H1 (cell line): ENCODE measurements around the gene BLMH. TPM values are rescaled to one million over a fixed set of nuclear protein-coding genes. Genes with fewer than 3 reads are reported as not detected.

Experiments
- CTCF ChIA-PET: fragments of 300-600 bp; sonication (Branson Sonifier 250); formaldehyde crosslinking; loops from one replicate; lab custom pipeline; 2021; ENCODE audit not compliant: partially characterized antibody; lab: Charles Lee
- POLR2A ChIA-PET: fragments of 300-600 bp; sonication (Branson Sonifier 250); formaldehyde crosslinking; loops from one replicate; lab custom pipeline; 2021; ENCODE audit warnings: inconsistent platforms; ENCODE audit not compliant: partially characterized antibody; lab: Charles Lee
- DNase-seq, 2 experiments: peaks; one replicate each; pipeline versions ENCODE4 v3.0.0 to v3.0.0-alpha.2; 2010 to 2022; ENCODE audit warnings: low spot score in 2 of 2, low read depth in 1 of 2, mixed read lengths in 1 of 2
- FAIRE-seq: peaks from 2 replicates; lab custom pipeline; 2011; peaks lifted over from hg19 to GRCh38; lab: Jason Lieb, UNC
- H2AFZ ChIP-seq: 2 replicates; pipeline ENCODE4 v1.8.1; 2012; ENCODE audit warnings: low read length, inconsistent platforms
- H2AK5ac ChIP-seq: 2 replicates; pipeline ENCODE4 v1.6.1; 2013; ENCODE audit warnings: low read depth, low read length
- H2BK120ac ChIP-seq: replicated peaks from 2 replicates; pipeline ENCODE3; 2013; ENCODE audit warnings: low read depth, low read length, inconsistent platforms
- H2BK12ac ChIP-seq: 2 replicates; pipeline ENCODE4 v1.6.1; 2013; ENCODE audit warnings: low read depth, low read length
- H2BK15ac ChIP-seq: 2 replicates; pipeline ENCODE4 v1.6.1; 2013; ENCODE audit warnings: low read length
- H2BK20ac ChIP-seq: 2 replicates; pipeline ENCODE4 v1.6.1; 2013; ENCODE audit warnings: low read length
- H2BK5ac ChIP-seq: 2 replicates; pipeline ENCODE4 v1.6.1; 2013; ENCODE audit warnings: low read depth, low read length
- H3K14ac ChIP-seq: 2 replicates; pipeline ENCODE4 v1.6.1; 2013; ENCODE audit warnings: inconsistent platforms; ENCODE audit not compliant: insufficient read length
- H3K18ac ChIP-seq: 2 replicates; pipeline ENCODE4 v1.6.1; 2013; ENCODE audit warnings: low read length; ENCODE audit errors: extremely low read depth
- H3K23ac ChIP-seq: 2 replicates; pipeline ENCODE4 v1.6.1; 2013; ENCODE audit warnings: inconsistent platforms; ENCODE audit not compliant: insufficient read length
- H3K23me2 ChIP-seq: 2 replicates; pipeline ENCODE4 v1.6.1; 2013; ENCODE audit warnings: low read depth, low read length
- H3K27ac ChIP-seq: 2 replicates; pipeline ENCODE4 v1.6.1; 2011; ENCODE audit warnings: low read depth, low read length, inconsistent platforms
- H3K27me3 ChIP-seq, 4 experiments: replicated peaks in 1 of 4; 1 replicate in 1 of 4; 2 replicates in 3 of 4; pipeline versions ENCODE4 v1.6.1 to v1.8.1; 2011 to 2013; ENCODE audit warnings: low read length in 3 of 4, mild to moderate bottlenecking in 3 of 4, inconsistent platforms in 2 of 4, mixed read lengths in 2 of 4, moderate library complexity in 1 of 4; ENCODE audit not compliant: control insufficient read depth in 3 of 4, insufficient read depth in 3 of 4; ENCODE audit errors: extremely low read depth in 1 of 4
- H3K36me3 ChIP-seq, 4 experiments: 2 replicates each; pipeline versions ENCODE4 v1.6.1 to v1.8.1; 2011 to 2013; ENCODE audit warnings: mild to moderate bottlenecking in 4 of 4, low read length in 3 of 4, moderate library complexity in 2 of 4, control low read depth in 1 of 4, inconsistent platforms in 1 of 4; ENCODE audit not compliant: insufficient read depth in 4 of 4, control insufficient read depth in 2 of 4
- H3K4ac ChIP-seq: replicated peaks from 2 replicates; pipeline ENCODE3; 2013; ENCODE audit warnings: low read length, low read depth, mixed read lengths, inconsistent platforms; ENCODE audit not compliant: insufficient read length
- H3K4me1 ChIP-seq, 4 experiments: replicated peaks in 1 of 4; 1 replicate in 1 of 4; 2 replicates in 3 of 4; pipeline versions ENCODE4 v1.6.1 to v1.8.1; 2011 to 2013; ENCODE audit warnings: low read length in 3 of 4, inconsistent platforms in 2 of 4, mixed read lengths in 1 of 4; ENCODE audit not compliant: insufficient read depth in 4 of 4, control insufficient read depth in 3 of 4
- H3K4me2 ChIP-seq, 2 experiments: 2 replicates each; pipeline versions ENCODE4 v1.6.1 to v1.8.1; 2011 to 2013; ENCODE audit warnings: low read depth in 2 of 2, low read length in 2 of 2, control low read depth in 1 of 2, inconsistent platforms in 1 of 2, mild to moderate bottlenecking in 1 of 2; ENCODE audit not compliant: insufficient read depth in 1 of 2
- H3K4me3 ChIP-seq, 4 experiments: fragments of 200-600, 300-600 bp in 1 of 4; sonication (generic), shearing (Covaris generic), sonication (Bioruptor Twin) in 1 of 4; 2 replicates each; pipeline versions ENCODE4 v1.5.1 to v1.8.1; 2011 to 2016; ENCODE audit warnings: low read length in 4 of 4, low read depth in 3 of 4, control low read depth in 2 of 4, inconsistent platforms in 2 of 4, mild to moderate bottlenecking in 2 of 4, mixed read lengths in 1 of 4, moderate library complexity in 1 of 4; ENCODE audit not compliant: insufficient read depth in 2 of 4; ENCODE audit errors: extremely low read depth in 1 of 4
- H3K56ac ChIP-seq: replicated peaks from 2 replicates; pipeline ENCODE3; 2013; ENCODE audit warnings: low read depth, mild to moderate bottlenecking, mixed read lengths, low read length, inconsistent platforms; ENCODE audit not compliant: insufficient read length
- H3K79me1 ChIP-seq: 2 replicates; pipeline ENCODE4 v1.6.1; 2013; ENCODE audit warnings: low read depth, low read length, control low read depth
- H3K79me2 ChIP-seq, 2 experiments: 2 replicates each; pipeline versions ENCODE4 v1.6.1 to v1.8.1; 2012 to 2013; ENCODE audit warnings: low read length in 2 of 2, mild to moderate bottlenecking in 2 of 2, inconsistent platforms in 1 of 2; ENCODE audit not compliant: insufficient read depth in 2 of 2, control insufficient read depth in 1 of 2
- H3K9ac ChIP-seq, 4 experiments: replicated peaks in 1 of 4; 1 replicate in 1 of 4; 2 replicates in 3 of 4; pipeline versions ENCODE4 v1.6.1 to v1.8.1; 2011 to 2013; ENCODE audit warnings: low read depth in 3 of 4, low read length in 3 of 4, control low read depth in 2 of 4, mild to moderate bottlenecking in 2 of 4, moderate library complexity in 2 of 4, inconsistent platforms in 1 of 4; ENCODE audit errors: extremely low read depth in 1 of 4
- H3K9me3 ChIP-seq, 2 experiments: 2 replicates each; pipeline versions ENCODE4 v1.6.1 to v1.8.1; 2012 to 2013; ENCODE audit warnings: mild to moderate bottlenecking in 2 of 2, moderate library complexity in 2 of 2, control low read depth in 1 of 2, inconsistent platforms in 1 of 2, low read depth in 1 of 2, low read length in 1 of 2, mixed read lengths in 1 of 2; ENCODE audit not compliant: insufficient read depth in 2 of 2
- H4K20me1 ChIP-seq, 2 experiments: replicated peaks in 1 of 2; 2 replicates each; pipeline versions ENCODE3 to v1.8.1; 2011 to 2013; ENCODE audit warnings: inconsistent platforms in 2 of 2, low read length in 2 of 2, mild to moderate bottlenecking in 1 of 2; ENCODE audit not compliant: insufficient read depth in 2 of 2, control insufficient read depth in 1 of 2
- H4K5ac ChIP-seq: 2 replicates; pipeline ENCODE4 v1.6.1; 2013; ENCODE audit warnings: low read length, low read depth, mixed read lengths, inconsistent platforms; ENCODE audit not compliant: insufficient read length
- H4K8ac ChIP-seq: 2 replicates; pipeline ENCODE4 v1.8.0; 2013; ENCODE audit warnings: mild to moderate bottlenecking, moderate library complexity, low read length, inconsistent platforms; ENCODE audit not compliant: insufficient read depth; ENCODE audit errors: extremely low read depth
- H4K91ac ChIP-seq: replicated peaks from 2 replicates; pipeline ENCODE3; 2013; ENCODE audit warnings: low read length, mixed read lengths, inconsistent platforms; ENCODE audit not compliant: insufficient read length
- CBX5 ChIP-seq: fragments of 300-800, 300-1000 bp; sonication (generic); IDR thresholded peaks from 2 replicates; pipeline ENCODE4 v1.7.1; 2016; ENCODE audit warnings: antibody characterized with exemption, low read length, low read depth
- GTF2F1 ChIP-seq: IDR thresholded peaks from 2 replicates; pipeline ENCODE4 v1.6.1; 2012; ENCODE audit warnings: low read depth, low read length, improper control_type of control experiment, borderline replicate concordance
- JUN ChIP-seq: IDR thresholded peaks from 2 replicates; pipeline ENCODE4 v1.6.1; 2011; ENCODE audit warnings: low read depth, mild to moderate bottlenecking, improper control_type of control experiment, low read length
- KDM5A ChIP-seq: fragments of 200-600 bp; IDR thresholded peaks from 2 replicates; pipeline ENCODE4 v1.7.1; 2012; ENCODE audit warnings: mild to moderate bottlenecking, low read length, inconsistent platforms, mixed read lengths
- TAF1 ChIP-seq: IDR thresholded peaks from 2 replicates; pipeline ENCODE4 v1.6.1; 2011; ENCODE audit warnings: mild to moderate bottlenecking, low read depth, low read length
- TBP ChIP-seq: IDR thresholded peaks from 2 replicates; pipeline ENCODE4 v1.6.1; 2011; ENCODE audit warnings: low read depth, low read length, improper control_type of control experiment
- WGBS, 2 experiments: shearing (Covaris generic) in 1 of 2; methylation state at CpG; one replicate each; pipeline versions ENCODE4 v1.1.6 to v1.1.7; 2013 to 2015; ENCODE audit warnings: low lambda C conversion rate in 2 of 2, mixed read lengths in 2 of 2, inconsistent platforms in 1 of 2, low coverage in 1 of 2, missing lambda C conversion rate in 1 of 2; ENCODE audit not compliant: insufficient replicate concordance in 2 of 2, insufficient coverage in 1 of 2, insufficient read length in 1 of 2; ENCODE audit errors: extremely low coverage in 1 of 2, missing lambda C conversion rate in 1 of 2; 5-methylcytosine and 5-hydroxymethylcytosine counted together
- polyA plus RNA-seq, 7 experiments: library from polyadenylated mRNA; depleted of rRNA in 3 of 7; stranded (reverse) in 5 of 7; unstranded in 2 of 7; fragments of >200 nt in 5 of 7; fragments of 200-250 nt in 2 of 7; gene quantifications; 1 replicate in 5 of 7; 2 replicates in 1 of 7; 4 replicates in 1 of 7; pipeline versions ENCODE4 v1.2.1 to v1.2.3, GENCODE V29; 2011 to 2013; ENCODE audit warnings: missing spikeins in 2 of 7, mixed read lengths in 2 of 7
- total RNA-seq: library from RNA; stranded (reverse); fragmentation: NEBNext Ultra II Directional; extraction: Animal tissue kit (Norgen Biotek cat#: 25700); gene quantifications from 2 replicates; pipeline ENCODE4 v1.2.1, GENCODE V29; 2021

Gene BLMH
- total and polyA plus RNA-seq, 2 of the 8 experiments (the other 6 are each of a cell fraction or from before 2014, with no cell fraction given) = 18.2 to 74.3 TPM

DNA sequence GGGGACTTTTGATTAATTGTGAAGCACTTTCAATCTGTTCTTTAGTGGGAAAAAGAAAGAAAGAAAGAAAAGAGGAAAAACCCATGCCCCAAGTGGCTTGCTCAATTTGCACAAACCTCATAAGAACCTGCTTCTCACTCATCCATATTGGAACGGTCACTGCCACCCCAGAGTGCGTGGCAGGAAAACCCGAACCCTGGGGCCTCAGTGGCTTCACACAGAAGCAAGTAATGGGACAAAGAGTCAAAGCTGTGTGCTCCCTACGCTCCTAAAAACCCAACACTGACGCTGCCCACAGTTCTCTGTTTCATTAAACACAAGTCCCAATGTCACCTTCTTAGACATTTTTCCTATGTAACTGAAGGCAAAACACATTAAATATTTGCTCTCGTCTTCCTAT lies 57.4 kb downstream of the BLMH start:
- H3K36me3 ChIP-seq = peaks cover 0 to 7% (median 0%) of the 10 kb centered on the region in 4 experiments; a peak in 1 of 8 replicates
- no peak overlapping the region for H2BK120ac ChIP-seq
- H3K23me2 ChIP-seq = peaks cover 17% of the 10 kb centered on the region; the same call in 1 of the 2 replicates
- H3K9ac ChIP-seq = no peak overlapping the region
- no peak overlapping the region for H3K4ac ChIP-seq
- H3K56ac ChIP-seq = no peak overlapping the region
- ChIA-PET POLR2A (interaction anchor here (0.7 to 1.2 kb wide), 3 partner anchors 9 to 11 kb away, joined by 3 to 4 read pairs (median 4); no protein-coding TSS in a partner anchor), CTCF (interaction anchor here (0.6 to 5.0 kb wide), 5 partner anchors 15 to 130 kb away, joined by 3 to 36 read pairs (median 4); no protein-coding TSS in a partner anchor)
- no peak overlapping the region for H3K14ac ChIP-seq
- no peak for DNase-seq
- H2AK5ac ChIP-seq = no peak overlapping the region
- H4K20me1 ChIP-seq = no peaks in the 10 kb centered on the region
- H3K18ac ChIP-seq = no peak overlapping the region
- no peaks in the 10 kb centered on the region for H3K79me2 ChIP-seq
- no peak overlapping the region for H3K23ac ChIP-seq
- no peak overlapping the region for H2BK20ac ChIP-seq
- peaks cover 32 to 61% (median 57%) of the 10 kb centered on the region in 4 experiments for H3K27me3 ChIP-seq
- no peak overlapping the region for H2BK5ac ChIP-seq
- H3K27ac ChIP-seq = no peak overlapping the region
- no peaks in the 10 kb centered on the region for H3K79me1 ChIP-seq
- no peak for FAIRE-seq
- H2BK15ac ChIP-seq = no peak overlapping the region
- H4K8ac ChIP-seq = no peak overlapping the region
- no peak overlapping the region for H2BK12ac ChIP-seq
- no peak overlapping the region for H2AFZ ChIP-seq
- H4K5ac ChIP-seq = no peak overlapping the region
- no peak for TF ChIP-seq TAF1
- TF ChIP-seq JUN = no peak
- no peak for TF ChIP-seq TBP
- no peak for TF ChIP-seq KDM5A
- TF ChIP-seq CBX5 = no peak
- no peak for TF ChIP-seq GTF2F1
- H3K9me3 ChIP-seq = peaks cover 0 to 4% of the 10 kb centered on the region in 2 experiments; a peak in 1 of 4 replicates
- H3K4me3 ChIP-seq = no peak overlapping the region
- no peak overlapping the region for H3K4me2 ChIP-seq
- peaks cover 0 to 18% (median 15%) of the 10 kb centered on the region in 4 experiments; a peak in 5 of 7 replicates for H3K4me1 ChIP-seq
- WGBS, 2 experiments = 78% methylated on average over 6 of the region's 6 CpGs; no CpG with 5 or more reads in 1 of the 2 experiments
- H4K91ac ChIP-seq = no peak overlapping the region
